HG03520 (cell line): Measurements from ENCODE around the gene SEMA6B.
"Not testable (repeated sequence)": the region's sequence is repeated elsewhere in the genome, so short reads cannot be mapped to it uniquely, and the experiment has no call there.

Experiments used
- ATAC-seq: cut with Tn5 transposase; IDR thresholded peaks from one replicate; pipeline ENCODE4 v1.9.1; 2021; ENCODE audit warnings: mild to moderate bottlenecking, moderate library complexity; ENCODE audit not compliant: unreplicated experiment

Gene SEMA6B, protein sequence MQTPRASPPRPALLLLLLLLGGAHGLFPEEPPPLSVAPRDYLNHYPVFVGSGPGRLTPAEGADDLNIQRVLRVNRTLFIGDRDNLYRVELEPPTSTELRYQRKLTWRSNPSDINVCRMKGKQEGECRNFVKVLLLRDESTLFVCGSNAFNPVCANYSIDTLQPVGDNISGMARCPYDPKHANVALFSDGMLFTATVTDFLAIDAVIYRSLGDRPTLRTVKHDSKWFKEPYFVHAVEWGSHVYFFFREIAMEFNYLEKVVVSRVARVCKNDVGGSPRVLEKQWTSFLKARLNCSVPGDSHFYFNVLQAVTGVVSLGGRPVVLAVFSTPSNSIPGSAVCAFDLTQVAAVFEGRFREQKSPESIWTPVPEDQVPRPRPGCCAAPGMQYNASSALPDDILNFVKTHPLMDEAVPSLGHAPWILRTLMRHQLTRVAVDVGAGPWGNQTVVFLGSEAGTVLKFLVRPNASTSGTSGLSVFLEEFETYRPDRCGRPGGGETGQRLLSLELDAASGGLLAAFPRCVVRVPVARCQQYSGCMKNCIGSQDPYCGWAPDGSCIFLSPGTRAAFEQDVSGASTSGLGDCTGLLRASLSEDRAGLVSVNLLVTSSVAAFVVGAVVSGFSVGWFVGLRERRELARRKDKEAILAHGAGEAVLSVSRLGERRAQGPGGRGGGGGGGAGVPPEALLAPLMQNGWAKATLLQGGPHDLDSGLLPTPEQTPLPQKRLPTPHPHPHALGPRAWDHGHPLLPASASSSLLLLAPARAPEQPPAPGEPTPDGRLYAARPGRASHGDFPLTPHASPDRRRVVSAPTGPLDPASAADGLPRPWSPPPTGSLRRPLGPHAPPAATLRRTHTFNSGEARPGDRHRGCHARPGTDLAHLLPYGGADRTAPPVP

DNA sequence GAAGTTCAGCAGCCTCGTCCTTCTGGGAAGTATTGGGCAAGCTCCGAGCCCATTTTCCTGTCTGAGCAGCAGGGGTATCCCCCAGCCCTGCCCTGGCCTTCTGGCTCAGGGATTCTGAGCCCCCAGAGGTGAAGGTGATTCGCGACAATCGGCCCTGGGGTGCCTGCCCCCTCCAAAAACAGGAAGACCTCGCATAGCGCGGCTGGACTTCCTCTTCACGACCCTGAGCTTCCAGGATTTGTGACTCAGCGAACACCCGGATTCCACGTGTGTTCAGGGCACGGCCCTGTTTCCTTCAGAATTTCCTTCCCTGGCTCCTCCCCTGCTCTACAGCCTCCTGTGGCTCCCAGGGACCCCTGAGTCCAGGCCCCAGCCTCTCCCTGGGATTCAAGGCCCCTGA lies at the start of gene SEMA6B:
Gene SEMA6B (minus strand): TSS at position 116 of the 400 bp plus-strand sequence. CDS start 1,227 bp downstream, outside the sequence.
- ATAC-seq = no peak

DNA sequence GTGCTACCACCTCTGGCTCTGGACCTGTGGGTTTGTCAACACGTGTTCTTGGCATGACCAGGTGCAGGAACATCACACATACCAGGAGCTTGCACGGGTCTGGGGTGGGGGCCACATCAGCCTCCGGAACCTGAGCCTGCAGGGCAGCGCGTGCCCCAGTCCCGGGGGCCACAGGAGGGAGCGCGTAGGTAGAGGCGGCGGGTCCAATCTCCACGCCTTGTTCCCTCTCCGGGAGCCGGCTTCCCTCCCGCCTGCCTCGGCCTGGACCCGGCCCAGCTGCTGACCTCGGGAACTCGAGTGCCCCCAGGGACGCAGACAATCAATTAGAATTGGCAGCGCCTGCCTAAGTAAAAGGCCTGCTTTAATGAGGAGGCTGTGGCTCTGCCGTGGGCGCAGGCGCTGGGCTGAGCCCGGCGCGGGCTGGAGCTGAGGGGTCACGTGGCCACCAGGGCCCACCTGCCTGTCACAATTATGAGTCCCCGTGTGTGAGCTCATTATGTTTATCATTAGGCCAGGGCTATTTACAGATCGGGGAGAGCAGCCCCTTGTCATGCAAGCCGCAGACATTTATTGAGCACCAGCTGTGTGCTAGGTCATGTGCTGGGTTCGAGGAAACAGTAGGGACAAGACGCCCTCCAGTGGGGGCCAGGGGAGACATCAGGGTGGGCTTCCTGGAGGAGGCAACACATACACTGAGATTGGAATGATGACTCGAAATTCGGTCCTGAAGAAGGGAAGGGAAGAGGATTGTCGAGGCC lies 47.6 kb upstream of the SEMA6B start:
- no peak for ATAC-seq

DNA sequence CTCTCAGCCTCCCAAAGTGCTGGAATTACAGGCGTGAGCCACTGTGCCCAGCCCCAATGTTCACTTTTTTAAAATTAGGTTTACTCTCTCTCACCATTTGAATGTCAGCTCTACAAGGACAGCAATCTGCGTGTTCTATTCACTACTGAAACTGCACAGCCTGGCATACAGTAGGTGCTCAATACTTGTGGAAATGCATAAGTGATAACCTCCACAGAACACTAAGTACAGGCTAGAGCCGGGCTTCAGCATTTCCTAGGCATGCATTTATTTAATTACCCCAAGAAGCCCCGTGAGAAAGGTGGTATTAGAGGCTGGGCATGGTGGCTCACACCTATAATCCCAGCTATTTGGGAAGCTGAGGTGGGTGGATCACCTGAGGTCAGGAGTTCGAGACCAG lies 46.7 kb upstream of the SEMA6B start:
- ATAC-seq = no peak

DNA sequence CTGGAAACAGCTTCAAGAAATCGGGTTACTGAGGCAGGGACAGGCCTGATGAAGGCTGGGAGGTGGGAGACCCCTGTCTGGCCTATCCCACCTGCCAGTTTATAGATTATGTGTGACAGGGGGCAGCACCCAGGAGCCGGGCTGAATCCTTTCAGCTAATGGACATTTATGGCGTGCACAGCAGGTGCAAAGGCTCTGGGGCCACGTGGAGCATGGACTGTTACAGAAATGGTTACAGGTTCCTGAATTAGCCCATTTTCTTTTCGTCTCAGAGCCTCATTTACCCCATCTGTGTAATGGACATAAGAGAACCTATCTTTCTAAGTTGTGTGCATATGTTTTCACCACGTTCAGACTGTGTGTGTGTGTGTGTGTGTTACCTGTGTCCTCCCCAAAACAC lies 45.4 kb upstream of the SEMA6B start:
- ATAC-seq = no peak

DNA sequence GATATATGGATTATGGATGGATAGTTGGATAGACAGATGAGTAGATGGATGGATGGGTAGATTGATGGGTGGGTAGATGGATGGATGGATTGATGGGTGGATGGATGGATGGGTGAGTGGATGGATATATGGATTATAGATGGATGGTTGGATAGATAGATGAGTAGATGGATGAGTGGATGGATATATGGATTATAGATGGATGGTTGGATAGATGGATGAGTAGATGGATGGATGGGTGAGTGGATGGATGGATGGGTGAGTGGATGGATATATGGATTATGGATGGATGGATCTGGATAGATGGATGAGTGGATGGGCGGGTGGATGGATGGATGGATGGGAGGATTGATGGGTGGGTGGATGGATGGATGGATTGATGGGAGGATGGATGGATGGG lies 43.4 kb upstream of the SEMA6B start:
- ATAC-seq = no peak

DNA sequence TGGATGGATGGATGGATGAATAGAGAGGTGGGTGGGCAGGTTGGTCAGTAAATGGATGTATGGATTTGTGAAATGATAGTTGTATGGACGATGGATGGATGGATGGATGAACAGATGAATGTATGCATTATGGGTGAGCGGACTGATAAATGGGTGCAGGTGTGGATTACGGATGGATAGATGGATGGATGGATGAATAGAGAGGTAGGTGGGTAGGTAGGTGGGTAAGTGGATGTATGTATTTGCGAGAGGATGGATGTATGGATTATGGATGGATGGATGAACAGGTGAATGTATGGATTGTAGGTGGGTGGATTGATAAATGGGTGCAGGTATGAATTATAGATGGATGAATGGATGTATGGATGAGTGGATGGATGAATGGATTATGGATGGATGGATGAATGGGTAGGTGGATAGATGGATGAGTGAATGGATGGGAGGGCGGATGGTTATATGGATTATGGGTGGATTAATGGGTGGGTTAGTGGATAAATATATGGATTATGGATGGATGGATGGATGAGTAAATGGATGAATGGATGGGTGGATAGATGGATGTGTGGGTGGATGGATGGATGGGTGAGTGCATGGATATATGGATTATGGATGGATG lies 42.8 kb upstream of the SEMA6B start:
- no peak for ATAC-seq

DNA sequence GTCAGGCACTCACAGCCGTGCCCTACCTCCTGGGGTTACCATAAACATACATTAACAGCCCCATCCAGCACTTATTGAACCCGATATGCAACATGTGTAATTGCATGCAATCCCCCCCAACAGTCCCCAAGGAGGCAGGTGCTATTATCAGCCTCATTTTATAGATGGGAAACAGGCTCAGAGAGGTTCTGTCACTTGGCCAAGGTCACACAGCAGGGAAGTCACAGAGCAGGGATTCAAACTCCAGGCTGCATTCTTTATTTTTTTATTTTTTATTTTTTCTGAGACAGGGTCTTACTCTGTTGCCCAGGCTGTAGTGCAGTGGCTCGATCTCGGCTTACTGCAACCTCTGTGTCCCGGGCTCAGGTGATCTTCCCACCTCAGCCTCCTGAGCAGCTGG lies 41.4 kb upstream of the SEMA6B start:
- no peak for ATAC-seq

DNA sequence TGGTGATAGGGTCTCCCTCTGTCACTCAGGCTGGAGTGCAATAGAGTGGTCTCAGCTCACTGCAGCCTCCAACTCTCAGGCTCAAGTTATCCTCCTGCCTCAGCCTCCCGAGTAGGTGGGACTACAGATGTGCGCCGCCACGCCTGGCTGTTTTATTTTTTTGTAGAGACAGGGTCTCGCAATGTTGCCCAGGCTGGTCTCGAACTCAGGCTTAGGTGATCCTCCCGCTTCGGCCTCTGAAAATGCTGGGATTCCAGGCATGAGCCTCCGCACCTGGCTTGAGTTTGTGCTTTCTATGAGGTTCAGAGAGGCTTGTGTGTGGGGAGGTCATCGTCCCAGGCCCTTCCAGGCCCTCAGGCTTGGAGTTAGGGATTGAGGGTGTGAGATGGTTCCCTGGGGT lies 40.6 kb upstream of the SEMA6B start:
- ATAC-seq = no peak

DNA sequence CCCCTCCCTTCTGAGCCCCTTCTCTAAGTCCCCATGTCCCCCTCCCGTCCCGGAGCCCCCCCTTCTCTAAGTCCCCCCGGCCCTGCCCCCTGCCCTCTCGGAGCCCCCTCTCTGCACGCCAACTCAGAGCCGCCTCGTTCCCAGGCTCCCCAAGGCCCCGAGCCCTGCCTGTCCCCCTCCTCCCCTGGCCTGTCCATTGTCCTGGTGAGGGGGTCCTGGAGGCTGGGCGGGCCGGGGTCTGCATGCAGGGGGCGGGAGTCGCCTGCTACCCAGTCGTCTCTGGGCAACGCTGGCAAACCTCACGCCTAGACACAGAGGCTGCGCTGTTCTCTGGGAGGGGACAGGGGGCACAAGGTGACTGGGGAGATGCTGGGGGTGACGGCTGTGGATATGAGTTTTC lies 39.2 kb upstream of the SEMA6B start:
- no peak for ATAC-seq

DNA sequence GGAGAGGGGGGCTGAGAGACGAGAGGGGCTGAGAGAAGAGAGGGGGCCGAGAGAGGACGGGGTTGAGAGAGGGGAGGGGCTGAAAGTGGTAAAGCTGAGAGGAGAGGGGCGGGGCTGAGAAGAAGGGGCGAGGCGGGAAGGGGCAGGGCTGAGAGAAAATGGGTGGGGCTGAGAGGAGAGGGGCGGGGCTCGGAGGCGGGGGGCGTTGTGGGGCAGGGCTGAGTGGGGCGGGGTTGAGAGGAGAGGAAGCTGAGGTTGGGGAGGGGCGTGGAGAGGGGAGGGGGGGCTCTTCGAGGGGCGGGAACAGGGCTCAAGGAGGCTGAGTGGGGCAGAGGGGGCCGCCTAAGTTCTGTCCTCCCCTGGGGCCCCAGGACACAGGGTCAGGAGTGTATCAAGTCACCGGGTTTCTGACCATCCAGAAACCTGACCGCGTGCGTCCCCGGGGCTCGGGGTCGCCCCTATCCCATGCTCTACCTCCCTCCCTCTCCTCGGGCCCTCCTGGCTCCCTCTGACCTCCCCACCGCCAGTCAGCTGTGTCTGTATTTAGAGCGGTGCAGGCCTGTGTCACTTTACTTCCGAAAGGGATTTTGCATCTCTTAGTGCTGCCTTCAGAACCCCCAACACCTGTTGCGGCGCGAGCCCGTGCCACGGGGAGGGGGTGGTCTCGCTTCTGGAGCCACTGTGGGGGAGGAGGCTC lies 38.6 kb upstream of the SEMA6B start:
- no peak for ATAC-seq

DNA sequence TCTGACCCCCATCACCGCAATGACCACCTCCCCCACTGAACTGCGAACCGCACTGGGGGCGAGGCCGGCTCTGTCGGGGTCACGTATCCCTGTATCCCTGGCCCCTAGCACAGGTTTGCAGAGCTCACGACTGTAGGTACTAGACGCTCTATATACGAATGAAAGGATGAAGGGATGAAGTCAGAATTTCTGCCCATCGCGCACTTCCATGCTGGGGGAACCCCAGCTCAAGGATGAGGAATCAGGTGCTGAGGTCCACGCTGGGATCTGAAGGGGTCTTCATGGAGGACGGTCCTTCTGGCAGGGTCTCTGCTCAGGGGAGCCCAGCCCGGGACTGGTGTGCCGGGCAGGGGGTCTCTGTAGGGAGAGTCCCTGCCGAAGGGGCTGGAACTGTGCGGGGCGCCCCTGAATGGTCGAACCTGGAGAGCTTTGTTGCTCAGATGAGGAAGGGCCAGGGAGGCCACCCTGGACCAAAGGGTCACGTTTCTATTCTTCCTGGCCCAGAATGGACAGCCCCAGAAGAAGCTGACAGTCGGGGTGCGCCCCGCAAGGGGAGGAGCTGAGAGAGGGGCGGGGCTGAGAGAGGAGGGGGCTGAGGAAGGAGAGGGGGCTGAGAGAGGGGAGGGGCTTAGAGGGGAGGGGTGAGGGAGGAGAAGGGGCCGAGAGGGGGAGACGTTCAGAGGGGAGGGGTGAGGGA lies 37.9 kb upstream of the SEMA6B start:
- no peak for ATAC-seq

DNA sequence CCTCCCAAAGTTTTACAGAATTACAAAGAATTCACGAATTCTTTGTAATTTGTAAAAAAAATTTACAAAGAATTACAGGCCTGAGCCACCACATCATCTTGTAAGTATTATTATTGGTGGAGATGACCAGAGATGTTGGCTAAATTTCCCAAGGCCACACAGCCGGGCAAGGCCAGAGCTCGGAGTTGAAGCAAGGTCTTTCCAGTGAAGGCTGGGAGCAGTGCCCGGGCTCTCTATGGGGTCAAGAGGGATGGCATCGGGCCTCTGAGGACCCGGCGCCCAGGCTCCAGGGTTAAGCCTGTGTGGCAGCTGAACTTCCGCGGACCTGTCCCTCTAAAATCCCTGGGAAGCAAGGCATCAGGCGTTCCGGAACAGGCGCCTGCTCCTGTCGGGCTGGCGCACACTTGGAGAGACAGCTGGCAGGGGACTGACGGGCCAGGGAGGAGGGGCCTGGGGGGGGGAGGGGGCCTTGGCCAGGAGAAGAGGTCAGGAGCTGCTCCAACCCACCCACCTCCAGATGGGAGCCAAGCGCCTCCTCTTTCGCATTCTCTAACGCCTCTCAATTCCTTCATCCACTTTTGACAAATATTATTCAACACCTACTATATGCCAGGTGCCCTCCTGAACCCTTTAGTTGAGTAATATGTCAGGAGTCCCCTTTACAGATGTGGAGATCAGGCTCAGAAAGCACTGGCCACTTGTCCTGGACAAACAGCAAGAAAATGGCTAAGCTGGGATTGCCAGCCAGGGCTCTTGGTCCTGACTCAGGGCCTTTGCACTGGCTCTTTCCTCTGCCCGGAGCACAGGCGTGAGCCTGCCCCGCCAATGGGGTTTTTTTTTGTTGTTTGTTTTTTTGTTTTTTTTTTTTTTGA lies 36.8 kb upstream of the SEMA6B start:
- no peak for ATAC-seq

DNA sequence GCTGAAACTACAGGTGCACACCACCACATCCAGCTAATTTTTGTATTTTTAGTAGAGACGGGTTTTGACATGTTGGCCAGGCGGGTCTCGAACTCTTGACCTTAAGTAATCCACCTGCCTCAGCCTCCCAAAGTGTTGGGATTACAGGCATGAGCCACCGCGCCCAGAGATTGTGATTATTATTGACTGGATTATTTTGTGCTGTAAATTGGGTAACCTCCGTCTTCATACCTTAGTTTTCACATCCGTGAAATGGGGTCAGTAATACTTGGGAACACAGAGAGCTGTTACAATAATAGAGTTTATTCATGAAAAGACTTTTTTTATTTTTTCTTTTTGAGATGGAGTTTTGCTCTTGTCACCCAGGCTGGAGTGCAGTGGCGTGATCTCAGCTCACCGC lies 35.7 kb upstream of the SEMA6B start:
- ATAC-seq = not testable (repeated sequence)

DNA sequence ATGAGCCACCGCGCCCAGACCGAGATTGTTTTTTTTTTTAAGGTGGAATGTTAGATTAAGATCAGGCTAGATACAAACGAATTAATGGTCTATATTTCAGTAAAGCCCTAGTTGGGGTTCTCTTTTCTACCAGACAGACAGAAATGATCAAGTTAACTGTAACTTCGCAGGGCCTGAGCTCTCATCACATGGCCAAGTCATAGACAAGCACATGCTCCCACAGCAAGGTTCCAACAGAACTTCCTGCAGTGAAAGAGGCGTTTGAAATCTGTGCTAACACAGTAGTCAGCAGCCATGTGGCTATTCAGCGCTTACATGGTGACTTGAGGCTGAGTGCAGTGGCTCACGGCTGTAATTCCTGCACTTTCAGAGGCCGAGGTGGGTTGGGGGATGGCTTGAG lies 34.7 kb upstream of the SEMA6B start:
- ATAC-seq = no peak

DNA sequence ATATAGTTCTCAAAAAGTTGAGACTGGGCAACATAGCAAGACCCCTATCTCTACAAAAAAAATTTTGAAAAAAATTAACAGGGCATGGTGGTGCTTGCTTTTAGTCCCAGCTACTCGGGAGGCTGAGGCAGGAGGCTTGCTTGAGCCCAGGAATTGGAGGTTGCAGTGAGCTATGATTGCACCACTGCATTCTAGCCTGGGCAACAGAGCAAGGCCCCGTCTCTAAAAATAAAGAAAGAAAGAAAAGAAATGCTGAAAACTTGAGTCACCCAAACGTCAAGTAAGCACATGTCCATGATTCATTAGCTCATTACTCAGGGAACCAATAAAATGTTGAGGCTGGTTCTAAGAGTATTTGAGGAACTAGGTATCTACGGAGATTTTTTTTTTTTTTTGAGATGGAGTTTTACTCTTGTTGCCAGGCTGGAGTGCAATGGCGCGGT lies 33.9 kb upstream of the SEMA6B start:
- ATAC-seq = no peak

DNA sequence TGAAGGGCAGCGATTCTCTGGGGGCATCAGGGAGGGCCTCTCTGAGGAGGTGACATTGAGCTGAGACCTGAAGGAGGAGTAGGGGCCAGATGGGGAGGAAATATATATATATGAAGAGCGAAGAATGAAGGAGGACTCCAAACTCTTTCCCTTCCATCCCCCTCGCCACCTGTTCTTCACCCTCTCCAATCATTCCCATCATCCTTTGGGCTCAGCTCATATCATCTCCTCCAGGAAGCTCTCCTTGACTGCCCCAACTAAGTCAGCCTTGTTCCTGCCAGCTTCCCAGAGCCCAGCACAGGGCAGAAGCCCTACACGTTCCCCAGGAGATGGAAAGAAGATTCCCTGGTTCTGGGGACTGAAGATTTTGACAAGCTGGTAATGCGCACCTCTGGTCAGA lies 33.0 kb upstream of the SEMA6B start:
- ATAC-seq = no peak

DNA sequence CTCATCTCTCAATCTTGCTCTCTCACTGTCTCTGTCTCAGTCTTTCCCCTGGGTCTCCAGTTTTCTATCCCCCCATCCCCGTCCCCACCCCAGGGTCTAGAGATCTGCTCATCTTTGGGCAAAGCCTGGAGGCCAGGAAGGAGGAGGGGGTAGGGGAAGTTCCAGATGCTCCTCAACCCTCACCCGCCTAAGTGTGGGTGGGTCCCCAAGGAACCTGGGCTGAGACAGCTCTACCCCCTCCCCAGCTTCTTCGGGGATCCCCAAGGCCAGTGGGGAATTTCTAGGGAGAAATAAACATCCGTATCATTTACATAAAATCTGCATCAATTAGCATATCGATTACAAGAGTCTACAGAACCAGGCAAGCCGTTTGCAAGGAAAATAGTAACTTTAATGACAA lies 31.8 kb upstream of the SEMA6B start:
- no peak for ATAC-seq

DNA sequence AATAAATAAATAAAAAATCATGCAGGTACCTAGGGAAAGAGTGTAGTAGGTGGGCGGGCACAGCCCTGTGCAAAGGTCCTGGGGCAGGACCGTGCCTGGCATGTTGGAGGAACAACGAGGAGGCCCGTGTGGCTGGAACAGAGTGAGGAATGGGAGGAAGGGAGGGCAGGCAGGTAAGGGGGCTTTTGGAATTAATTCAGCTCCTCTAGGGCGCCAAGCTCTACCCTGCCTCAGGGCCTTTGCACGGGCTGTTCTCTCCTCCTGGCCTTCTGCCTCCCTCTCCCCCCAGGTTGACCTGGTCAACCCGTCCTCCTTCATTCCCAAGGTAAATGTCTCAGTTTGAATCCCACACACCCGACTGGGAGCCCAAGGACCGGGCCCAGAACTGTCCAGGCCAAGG lies 31.1 kb upstream of the SEMA6B start:
- no peak for ATAC-seq
